OCI-LY7 (cell line): Measurements from ENCODE around the gene AAK1. TPM values are rescaled to one million over a fixed set of nuclear protein-coding genes. Genes with fewer than 3 reads are reported as not detected.

Source experiments
- BruUV-seq: library from RNA; stranded (reverse); fragments of 400-500 nt; replicated peaks from 2 replicates; lab custom pipeline; 2021; lab: Mats Ljungman, UMichigan
- CTCF ChIA-PET: fragments of 300-600 bp; sonication (Branson Sonifier 250); formaldehyde crosslinking; loops from one replicate; lab custom pipeline; 2022; ENCODE audit warnings: antibody characterized with exemption; ENCODE audit not compliant: unreplicated experiment; lab: Charles Lee
- POLR2A ChIA-PET: fragments of 300-600 bp; sonication (Branson Sonifier 250); formaldehyde crosslinking; loops from one replicate; lab custom pipeline; 2022; ENCODE audit warnings: antibody characterized with exemption; lab: Charles Lee
- DNase-seq: peaks from one replicate; pipeline ENCODE4 v3.0.0-alpha.2; 2015; ENCODE audit warnings: low spot score
- H2AFZ ChIP-seq: fragments of 200-600 bp; sonication (generic), shearing (Covaris generic); 2 replicates; pipeline ENCODE4 v1.6.1; 2014; ENCODE audit warnings: mild to moderate bottlenecking, antibody characterized with exemption, low read length, moderate library complexity
- H3K27ac ChIP-seq: fragments of 200-600 bp; sonication (generic); 2 replicates; pipeline ENCODE4 v1.5.1; 2014; ENCODE audit warnings: mixed run types, low read depth, mild to moderate bottlenecking, moderate library complexity, low read length, inconsistent platforms; ENCODE audit not compliant: poor library complexity, severe bottlenecking
- H3K36me3 ChIP-seq: fragments of 200-600 bp; sonication (generic); 2 replicates; pipeline ENCODE4 v1.6.1; 2014; ENCODE audit warnings: mild to moderate bottlenecking, antibody characterized with exemption, low read length, moderate library complexity, mixed read lengths; ENCODE audit not compliant: insufficient read depth
- H3K4me1 ChIP-seq: fragments of 200-600 bp; sonication (generic); 2 replicates; pipeline ENCODE4 v1.5.1; 2014; ENCODE audit warnings: mild to moderate bottlenecking, low read length; ENCODE audit not compliant: insufficient read depth, poor library complexity, severe bottlenecking
- H3K4me2 ChIP-seq: fragments of 200-600 bp; sonication (generic); 2 replicates; pipeline ENCODE4 v1.6.1; 2014; ENCODE audit warnings: mild to moderate bottlenecking, low read length
- H3K4me3 ChIP-seq: fragments of 200-600 bp; sonication (generic); 2 replicates; pipeline ENCODE4 v1.5.1; 2014; ENCODE audit warnings: mild to moderate bottlenecking, low read depth, low read length; ENCODE audit not compliant: poor library complexity, severe bottlenecking
- H3K79me2 ChIP-seq: fragments of 200-600 bp; sonication (generic); 2 replicates; pipeline ENCODE4 v1.6.1; 2016; ENCODE audit warnings: low read depth, mild to moderate bottlenecking, low read length, moderate library complexity, mixed read lengths; ENCODE audit not compliant: insufficient read depth
- H3K9me2 ChIP-seq: fragments of 200-600 bp; sonication (generic); 2 replicates; pipeline ENCODE4 v1.6.1; 2016; ENCODE audit warnings: mild to moderate bottlenecking, low read length, mixed read lengths; ENCODE audit not compliant: insufficient read depth
- H3K9me3 ChIP-seq: fragments of 200-600 bp; sonication (generic); 2 replicates; pipeline ENCODE4 v1.6.1; 2014; ENCODE audit warnings: mild to moderate bottlenecking, mixed run types, low read length, mixed read lengths
- H4K20me1 ChIP-seq: fragments of 200-600 bp; sonication (generic); 2 replicates; pipeline ENCODE4 v1.6.1; 2014; ENCODE audit warnings: mild to moderate bottlenecking, antibody characterized with exemption, low read length, moderate library complexity, mixed read lengths; ENCODE audit not compliant: insufficient read depth
- EZH2phosphoT487 ChIP-seq: fragments of 200-600 bp; sonication (generic); IDR thresholded peaks from 2 replicates; pipeline ENCODE4 v1.6.1; 2018; ENCODE audit warnings: low read depth, borderline replicate concordance, mild to moderate bottlenecking, mixed run types, antibody characterized with exemption, low read length, moderate library complexity, mixed read lengths
- intact Hi-C: fragments of 100-400 bp; cut with micrococcal nuclease; formaldehyde crosslinking; loops from one replicate; pipeline ENCODE4 v1.10.0; 2022; ENCODE audit not compliant: unreplicated experiment
- total RNA-seq, 2 experiments: library from RNA; depleted of rRNA in 1 of 2; stranded (reverse); fragments of >200 nt in 1 of 2; shearing (Covaris generic) in 1 of 2; gene quantifications; 2 replicates each; pipeline ENCODE4 v1.2.3, GENCODE V29; 2014 to 2022
- TF ChIP-seq, protein P1 (sequence below): fragments of 200-600 bp; sonication (generic); conservative IDR thresholded peaks from 2 replicates; pipeline ENCODE4 v1.5.1; 2014; ENCODE audit warnings: mild to moderate bottlenecking, antibody characterized with exemption, low read length, moderate library complexity, mixed read lengths

The AAK1 gene
- total RNA-seq, 2 experiments from 2014 or later, result 8.3 to 8.5 TPM

DNA sequence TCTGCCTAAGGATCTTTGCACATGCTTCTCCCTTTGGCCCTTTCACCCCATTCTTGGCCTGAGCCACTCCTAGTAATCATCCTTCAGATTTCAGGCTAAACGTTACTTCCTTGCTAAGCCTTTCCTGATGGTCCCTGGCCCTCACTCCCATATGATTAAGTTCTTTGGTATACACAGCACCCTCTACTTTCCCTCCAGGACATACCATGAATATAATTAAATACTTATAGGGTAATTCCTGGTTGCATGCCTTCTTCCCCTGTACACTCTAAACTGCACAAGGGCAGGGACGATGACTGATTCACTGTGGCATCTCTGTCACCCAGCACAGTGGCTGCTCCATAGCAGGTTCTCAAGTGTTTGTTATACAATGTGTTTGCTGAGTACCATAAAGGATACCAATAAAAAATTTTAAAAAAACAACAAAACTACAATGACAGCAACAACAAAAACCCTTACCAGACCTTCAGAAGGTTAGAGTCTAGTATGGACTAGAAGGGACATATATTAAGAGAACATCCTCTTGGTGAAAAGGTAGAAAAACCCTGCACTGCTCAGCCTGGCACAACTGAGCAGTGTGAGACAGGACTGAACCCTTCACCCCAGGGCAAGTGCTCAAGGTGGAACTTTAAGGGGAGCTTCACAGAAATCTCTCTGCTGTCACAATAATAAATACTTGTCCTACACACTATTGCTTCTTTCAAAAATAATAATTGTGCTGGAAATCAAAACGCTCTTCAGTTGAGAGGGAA is 76.2 kb downstream of the AAK1 start:
- Histone ChIP-seq H3K9me3 (no peaks in the 10 kb centered on the region), H4K20me1 (no peaks in the 10 kb centered on the region), H3K79me2 (no peaks in the 10 kb centered on the region), H3K4me1 (no peaks in the 10 kb centered on the region), H3K27ac (no peak overlapping the region), H3K4me2 (no peak overlapping the region), H3K4me3 (no peak overlapping the region), H3K9me2 (no peaks in the 10 kb centered on the region), H2AFZ (no peak overlapping the region), H3K36me3 (no peaks in the 10 kb centered on the region)
- POLR2A ChIA-PET, result interaction anchor here (0.5 to 1.5 kb wide), 3 partner anchors 27 to 302 kb away, joined by 3 read pairs; partner anchors contain the start of gene NFU1
- no TSS peak for BruUV-seq
- CTCF ChIA-PET, result no interaction called here
- TF ChIP-seq EZH2phosphoT487, result no peak
- TF ChIP-seq, protein P1, sequence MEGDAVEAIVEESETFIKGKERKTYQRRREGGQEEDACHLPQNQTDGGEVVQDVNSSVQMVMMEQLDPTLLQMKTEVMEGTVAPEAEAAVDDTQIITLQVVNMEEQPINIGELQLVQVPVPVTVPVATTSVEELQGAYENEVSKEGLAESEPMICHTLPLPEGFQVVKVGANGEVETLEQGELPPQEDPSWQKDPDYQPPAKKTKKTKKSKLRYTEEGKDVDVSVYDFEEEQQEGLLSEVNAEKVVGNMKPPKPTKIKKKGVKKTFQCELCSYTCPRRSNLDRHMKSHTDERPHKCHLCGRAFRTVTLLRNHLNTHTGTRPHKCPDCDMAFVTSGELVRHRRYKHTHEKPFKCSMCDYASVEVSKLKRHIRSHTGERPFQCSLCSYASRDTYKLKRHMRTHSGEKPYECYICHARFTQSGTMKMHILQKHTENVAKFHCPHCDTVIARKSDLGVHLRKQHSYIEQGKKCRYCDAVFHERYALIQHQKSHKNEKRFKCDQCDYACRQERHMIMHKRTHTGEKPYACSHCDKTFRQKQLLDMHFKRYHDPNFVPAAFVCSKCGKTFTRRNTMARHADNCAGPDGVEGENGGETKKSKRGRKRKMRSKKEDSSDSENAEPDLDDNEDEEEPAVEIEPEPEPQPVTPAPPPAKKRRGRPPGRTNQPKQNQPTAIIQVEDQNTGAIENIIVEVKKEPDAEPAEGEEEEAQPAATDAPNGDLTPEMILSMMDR, result no peak
- DNase-seq, result no peak
- intact Hi-C loops, result loop anchor here (5.0 kb wide), 1 partner anchor 190 kb away; no protein-coding TSS in a partner anchor

DNA sequence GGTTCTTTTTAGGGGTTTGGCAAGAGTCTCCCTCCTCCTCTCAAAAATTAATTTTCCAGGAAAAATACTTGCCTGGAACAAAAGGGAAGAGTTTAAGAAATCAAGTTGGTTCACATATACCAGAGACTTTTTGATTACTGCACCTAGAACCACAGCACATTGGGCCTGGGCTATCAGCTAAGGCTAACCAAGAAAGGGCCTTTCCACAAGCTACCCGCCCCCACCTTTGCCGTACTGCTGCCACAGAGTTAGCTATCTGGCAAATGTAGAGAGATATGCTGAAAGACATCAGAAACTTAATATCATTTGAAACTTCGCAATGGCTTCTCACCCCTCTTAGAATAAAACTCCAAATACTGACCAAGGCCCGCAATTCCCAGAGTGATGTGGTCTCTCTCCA is 76.9 kb downstream of the AAK1 start:
- no peaks in the 10 kb centered on the region for H3K9me2 ChIP-seq
- BruUV-seq, result no TSS peak
- no peak overlapping the region for H2AFZ ChIP-seq
- no peak overlapping the region for H3K4me3 ChIP-seq
- POLR2A ChIA-PET, result interaction anchor here (0.5 kb wide), 1 partner anchor 26 kb away, joined by 3 read pairs; no protein-coding TSS in a partner anchor
- H3K9me3 ChIP-seq, result no peaks in the 10 kb centered on the region
- H3K79me2 ChIP-seq, result no peaks in the 10 kb centered on the region
- no peak overlapping the region for H3K4me2 ChIP-seq
- no peak for DNase-seq
- TF ChIP-seq, protein P1, result no peak
- CTCF ChIA-PET, result no interaction called here
- H3K4me1 ChIP-seq, result no peaks in the 10 kb centered on the region
- no peaks in the 10 kb centered on the region for H4K20me1 ChIP-seq
- H3K36me3 ChIP-seq, result no peaks in the 10 kb centered on the region
- H3K27ac ChIP-seq, result no peak overlapping the region
- intact Hi-C loops, result loop anchor here (5.0 kb wide), 1 partner anchor 189 kb away; no protein-coding TSS in a partner anchor

DNA sequence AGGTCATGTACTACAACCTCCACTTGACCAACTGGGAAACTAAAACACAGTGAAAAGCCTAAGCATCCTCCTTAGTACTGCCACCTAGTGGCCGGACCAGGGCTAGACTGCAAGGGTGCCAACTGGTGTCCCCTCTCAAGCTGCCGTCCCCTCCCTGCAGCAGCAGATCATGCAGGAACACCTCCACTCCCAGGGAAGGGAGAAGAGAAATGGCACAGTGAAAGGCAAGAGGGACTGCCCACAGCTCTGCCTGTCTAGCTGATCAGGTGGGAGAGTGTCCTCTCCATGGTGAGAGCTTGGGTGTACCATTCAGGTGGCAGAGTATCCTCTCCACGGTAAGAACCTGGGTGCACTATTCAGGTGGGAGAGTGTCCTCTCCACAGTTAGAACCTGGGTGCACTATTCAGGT is 78.1 kb downstream of the AAK1 start:
- Histone ChIP-seq H3K4me2 (no peak overlapping the region), H3K9me3 (no peaks in the 10 kb centered on the region), H2AFZ (no peak overlapping the region), H4K20me1 (no peaks in the 10 kb centered on the region; the same call in 1 of the 2 replicates), H3K9me2 (no peaks in the 10 kb centered on the region), H3K36me3 (no peaks in the 10 kb centered on the region), H3K4me3 (no peak overlapping the region), H3K4me1 (no peaks in the 10 kb centered on the region), H3K27ac (no peak overlapping the region), H3K79me2 (no peaks in the 10 kb centered on the region)
- DNase-seq, result peak; percentile 61
- intact Hi-C loops, result loop anchor here (5.0 kb wide), 1 partner anchor 188 kb away; no protein-coding TSS in a partner anchor
- CTCF ChIA-PET, result no interaction called here
- BruUV-seq, result no TSS peak
- TF ChIP-seq, protein P1, result peak; percentile 92
- TF ChIP-seq EZH2phosphoT487, result no peak
- POLR2A ChIA-PET, result interaction anchor here (0.5 to 0.6 kb wide), 3 partner anchors 9 to 509 kb away, joined by 3 to 4 read pairs (median 3); no protein-coding TSS in a partner anchor
